GM12878 (cell line): ENCODE results near the gene SOBP. TPM values are rescaled to one million over a fixed set of nuclear protein-coding genes. Genes with fewer than 3 reads are reported as not detected.

Experiments
- ATAC-seq: fragments of 200-7000 bp; cut with Tn5 transposase; 3 replicates; pipeline ENCODE4 v1.9.1; 2020; ENCODE audit warnings: mild to moderate bottlenecking, moderate library complexity
- BruUV-seq: library from RNA; stranded (reverse); fragments of 400-500 nt; replicated peaks from 2 replicates; lab custom pipeline; 2021; lab: Mats Ljungman, UMichigan
- CTCF ChIA-PET: fragments of 300-600 bp; sonication (Branson Sonifier 250); formaldehyde crosslinking; extraction: SDS; loops from one replicate; lab custom pipeline; 2021; ENCODE audit warnings: inconsistent platforms; lab: Yijun Ruan, JAX
- POLR2A ChIA-PET: fragments of 350-600 bp; formaldehyde crosslinking; extraction: SDS; loops from one replicate; lab custom pipeline; 2021; ENCODE audit warnings: inconsistent platforms; lab: Charles Lee
- RAD21 ChIA-PET: fragments of 300-600 bp; sonication (Branson Sonifier 250); formaldehyde crosslinking; loops from one replicate; lab custom pipeline; 2023; ENCODE audit warnings: antibody characterized with exemption; ENCODE audit not compliant: unreplicated experiment; lab: Charles Lee
- SMC1A ChIA-PET: fragments of 300-600 bp; sonication (Branson Sonifier 250); formaldehyde crosslinking; loops from one replicate; lab custom pipeline; 2023; ENCODE audit not compliant: unreplicated experiment, uncharacterized antibody; lab: Charles Lee
- DNase-seq: peaks from one replicate; pipeline ENCODE4 v3.0.0-alpha.2; 2011; ENCODE audit warnings: low read depth, low spot score
- FAIRE-seq: peaks from 3 replicates; lab custom pipeline; 2011; peaks lifted over from hg19 to GRCh38; lab: Jason Lieb, UNC
- H2AFZ ChIP-seq: 2 replicates; pipeline ENCODE4 v1.6.0; 2011; ENCODE audit warnings: low read depth, low read length, control low read depth; ENCODE audit not compliant: control insufficient read depth
- H3K27ac ChIP-seq: 2 replicates; pipeline ENCODE4 v1.5.1; 2011; ENCODE audit warnings: control low read depth; ENCODE audit not compliant: control insufficient read depth, insufficient read depth
- H3K27me3 ChIP-seq, 2 experiments: replicated peaks in 1 of 2; 2 replicates each; pipeline versions ENCODE4 v1.6.0 to v1.6.1; 2011; ENCODE audit warnings: low read length in 1 of 2; ENCODE audit not compliant: control insufficient read depth in 2 of 2, insufficient read depth in 2 of 2
- H3K36me3 ChIP-seq, 2 experiments: 2 replicates each; pipeline ENCODE4 v1.5.1; 2011; ENCODE audit warnings: low read length in 1 of 2; ENCODE audit not compliant: control insufficient read depth in 2 of 2, insufficient read depth in 2 of 2
- H3K4me1 ChIP-seq: 2 replicates; pipeline ENCODE4 v1.6.1; 2011; ENCODE audit warnings: mild to moderate bottlenecking, low read length, moderate library complexity, mixed read lengths; ENCODE audit not compliant: control insufficient read depth, insufficient read depth
- H3K4me2 ChIP-seq: 2 replicates; pipeline ENCODE4 v1.6.0; 2011; ENCODE audit warnings: control low read depth; ENCODE audit not compliant: control insufficient read depth, insufficient read depth
- H3K4me3 ChIP-seq: fragments of 200-600 bp; sonication (generic); 2 replicates; pipeline ENCODE4 v1.5.1; 2016
- H3K79me2 ChIP-seq: 2 replicates; pipeline ENCODE4 v1.6.0; 2011; ENCODE audit warnings: low read length; ENCODE audit not compliant: control insufficient read depth, insufficient read depth
- H3K9ac ChIP-seq: 2 replicates; pipeline ENCODE4 v1.8.0; 2011; ENCODE audit warnings: low read length, control low read depth, mixed read lengths; ENCODE audit not compliant: control insufficient read depth, insufficient read depth
- H3K9me3 ChIP-seq: replicated peaks from 3 replicates; pipeline ENCODE4 v1.5.1; 2011; ENCODE audit warnings: mild to moderate bottlenecking, low read length; ENCODE audit not compliant: control insufficient read depth, insufficient read depth
- H4K20me1 ChIP-seq: 2 replicates; pipeline ENCODE4 v1.6.0; 2011; ENCODE audit not compliant: control insufficient read depth, insufficient read depth
- BCL3 ChIP-seq: IDR thresholded peaks from 2 replicates; pipeline ENCODE4 v1.6.1; 2011; ENCODE audit warnings: borderline replicate concordance, low read depth, mild to moderate bottlenecking, moderate library complexity, low read length; ENCODE audit not compliant: insufficient read depth, poor library complexity, severe bottlenecking
- HDAC6 ChIP-seq: fragments of 200-600 bp; sonication (generic); IDR thresholded peaks from one replicate; pipeline ENCODE4 v1.8.0; 2017; ENCODE audit warnings: antibody characterized with exemption; ENCODE audit not compliant: unreplicated experiment
- JUNB ChIP-seq: IDR thresholded peaks from 2 replicates; pipeline ENCODE4 v1.6.1; 2016; ENCODE audit warnings: antibody characterized with exemption, mild to moderate bottlenecking
- MYC ChIP-seq: IDR thresholded peaks from 2 replicates; pipeline ENCODE4 v1.6.1; 2011; ENCODE audit warnings: mild to moderate bottlenecking, low read length, moderate library complexity, inconsistent platforms; ENCODE audit not compliant: insufficient read depth, insufficient replicate concordance, insufficient read length, severe bottlenecking
- RAD51 ChIP-seq: fragments of 450-650 bp; IDR thresholded peaks from 2 replicates; pipeline ENCODE4 v1.6.1; 2016; ENCODE audit warnings: moderate library complexity, mild to moderate bottlenecking, inconsistent platforms
- RBBP5 ChIP-seq: fragments of 200-600 bp; sonication (generic); conservative IDR thresholded peaks from 2 replicates; pipeline ENCODE4 v1.6.1; 2016
- SUZ12 ChIP-seq: fragments of 200-600 bp; sonication (generic); IDR thresholded peaks from one replicate; pipeline ENCODE4 v1.6.1; 2018; ENCODE audit warnings: antibody characterized with exemption, mild to moderate bottlenecking; ENCODE audit not compliant: unreplicated experiment
- WGBS: methylation state at CpG from one replicate; pipeline ENCODE4 v1.1.6; 2016; ENCODE audit warnings: low lambda C conversion rate; ENCODE audit not compliant: insufficient replicate concordance, insufficient coverage; ENCODE audit errors: missing lambda C conversion rate; 5-methylcytosine and 5-hydroxymethylcytosine counted together
- in situ Hi-C: fragments of 300-500 bp; cut with MboI; formaldehyde crosslinking; loops from 9 replicates; pipeline ENCODE4 v1.14.3; 2018; ENCODE audit warnings: mixed read lengths
- intact Hi-C: fragments of 100-400 bp; cut with micrococcal nuclease; formaldehyde crosslinking; loops from one replicate; pipeline ENCODE4 v1.14.2; 2022; ENCODE audit not compliant: unreplicated experiment
- polyA plus RNA-seq, 11 experiments: library from polyadenylated mRNA; depleted of rRNA in 4 of 11; unstranded in 6 of 11; stranded (reverse) in 5 of 11; fragments of >200 nt; fragmentation: Nextera tagmentation in 4 of 11; fragmentation: Illumina TruSeq in 1 of 11; extraction: Ambion mirVana in 4 of 11; extraction: Trizol in 1 of 11; gene quantifications; 1 replicate in 1 of 11; 2 replicates in 10 of 11; pipeline versions ENCODE4 v1.2.1 to v1.2.3, GENCODE V29; 2011 to 2016; ENCODE audit warnings: inconsistent platforms in 2 of 11, missing spikeins in 2 of 11, low read depth in 1 of 11
- total RNA-seq, 4 experiments: library from RNA; depleted of rRNA in 3 of 4; stranded (reverse); fragments of >200 nt in 3 of 4; fragmentation: Illumina TruSeq in 1 of 4; extraction: Trizol in 1 of 4; gene quantifications; 2 replicates each; pipeline versions ENCODE4 v1.2.1 to v1.2.3, GENCODE V29; 2013 to 2021

The SOBP gene
- total and polyA plus RNA-seq, 10 of the 15 experiments (the other 5 are each of a cell fraction or from before 2014, with no cell fraction given), result 0.49 to 1.9 (median 0.78) TPM

DNA sequence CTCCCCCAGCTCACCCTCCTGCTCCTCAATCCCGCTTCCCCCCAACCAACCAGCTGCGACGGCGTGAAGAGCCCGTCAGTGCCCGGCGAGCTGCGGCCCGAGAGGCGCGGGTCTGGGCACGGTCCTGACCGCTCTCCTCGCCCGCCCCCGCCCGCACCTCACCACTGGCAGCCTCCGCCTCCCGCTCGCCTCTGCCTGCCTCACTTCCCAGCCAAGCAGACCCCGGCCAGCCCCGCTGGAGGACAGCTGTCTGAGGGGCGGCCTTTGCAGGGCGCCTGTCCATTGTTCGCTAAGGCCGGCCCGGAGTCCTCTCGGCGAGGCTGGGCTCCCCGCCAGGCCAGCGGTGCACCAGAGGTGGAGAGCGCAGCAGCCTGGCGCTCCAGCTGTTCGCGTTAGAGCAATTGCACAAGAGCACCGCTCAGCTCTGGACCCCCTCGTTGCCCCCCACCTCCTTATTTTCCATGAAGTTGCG, 1.3 kb downstream of the SOBP start:
- H3K36me3 ChIP-seq, result no peaks in the 10 kb centered on the region
- RAD21 ChIA-PET, result no interaction called here
- WGBS, result 19% methylated on average over 35 of the region's 38 CpGs
- in situ Hi-C loops, result no loop called here
- POLR2A ChIA-PET, result no interaction called here
- no TSS peak for BruUV-seq
- no peak for TF ChIP-seq RBBP5
- no peak for TF ChIP-seq MYC
- TF ChIP-seq JUNB, result no peak
- no peak for TF ChIP-seq HDAC6
- no peak for TF ChIP-seq BCL3
- TF ChIP-seq RAD51, result no peak
- TF ChIP-seq SUZ12, result no peak
- TF ChIP-seq, all 136 proteins: peak for 0
- Histone ChIP-seq H3K79me2 (no peaks in the 10 kb centered on the region), H3K27ac (no peak overlapping the region), H3K27me3 (peaks cover 10 to 34% of the 10 kb centered on the region in 2 experiments), H3K4me2 (peak overlapping the region; percentile 90), H3K4me1 (peaks cover 15% of the 10 kb centered on the region), H3K9ac (no peak overlapping the region), H3K9me3 (no peaks in the 10 kb centered on the region), H4K20me1 (no peaks in the 10 kb centered on the region), H2AFZ (no peak overlapping the region; the same call in 1 of the 2 replicates), H3K4me3 (0 out of 2 replicates have a peak overlapping the region, but pooled peaks have one; percentile 94)
- intact Hi-C loops, result no loop called here
- ATAC-seq (peak; percentile 39), FAIRE-seq (no peak), DNase-seq (no peak)
- SMC1A ChIA-PET, result interaction anchor here (0.9 kb wide), 1 partner anchor 1076 kb away, joined by 3 read pairs; no protein-coding TSS in a partner anchor
- CTCF ChIA-PET, result no interaction called here
